ENCODE results near the gene INSIG1. TPM values are rescaled to one million over a fixed set of nuclear protein-coding genes. Genes with fewer than 3 reads are reported as not detected.
A peak's percentile ranks its signal among the peaks of the same experiment; 100 is the strongest.

Gene INSIG1
- total and polyA plus RNA-seq, 12 donors = 9.9 to 249 (median 56.1) TPM

DNA sequence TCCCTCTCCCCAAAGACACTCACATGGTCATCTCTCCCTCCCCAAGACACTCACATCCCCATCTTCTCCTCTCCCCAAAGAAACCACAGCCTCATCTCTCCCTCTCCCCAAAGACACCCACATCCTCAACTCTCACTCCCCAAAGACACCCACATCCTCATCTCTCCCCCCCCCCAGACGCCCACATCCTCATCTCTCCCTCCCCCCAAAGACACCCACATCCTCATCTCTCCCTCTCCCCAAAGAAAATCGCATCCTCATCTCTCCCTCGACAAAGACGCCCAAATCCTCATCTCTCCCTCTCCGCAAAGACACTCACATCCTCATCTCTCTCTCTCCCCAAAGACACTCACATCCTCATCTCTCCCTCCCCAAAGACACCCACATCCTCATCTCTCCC, 31.5 kb downstream of the INSIG1 start:
- H3K27ac ChIP-seq = no peak overlapping the region
- H3K27me3 ChIP-seq = no peaks in the 10 kb centered on the region
- H3K4me3 ChIP-seq = no peak overlapping the region
- H3K4me1 ChIP-seq (replicated peaks in 1 of 2) = no peaks in the 10 kb centered on the region
- H3K9me3 ChIP-seq (replicated peaks in 1 of 3) = no peaks in the 10 kb centered on the region
- no peak for TF ChIP-seq POLR2A (IDR thresholded peaks at IDR 0.05)
- TF ChIP-seq, protein P1, sequence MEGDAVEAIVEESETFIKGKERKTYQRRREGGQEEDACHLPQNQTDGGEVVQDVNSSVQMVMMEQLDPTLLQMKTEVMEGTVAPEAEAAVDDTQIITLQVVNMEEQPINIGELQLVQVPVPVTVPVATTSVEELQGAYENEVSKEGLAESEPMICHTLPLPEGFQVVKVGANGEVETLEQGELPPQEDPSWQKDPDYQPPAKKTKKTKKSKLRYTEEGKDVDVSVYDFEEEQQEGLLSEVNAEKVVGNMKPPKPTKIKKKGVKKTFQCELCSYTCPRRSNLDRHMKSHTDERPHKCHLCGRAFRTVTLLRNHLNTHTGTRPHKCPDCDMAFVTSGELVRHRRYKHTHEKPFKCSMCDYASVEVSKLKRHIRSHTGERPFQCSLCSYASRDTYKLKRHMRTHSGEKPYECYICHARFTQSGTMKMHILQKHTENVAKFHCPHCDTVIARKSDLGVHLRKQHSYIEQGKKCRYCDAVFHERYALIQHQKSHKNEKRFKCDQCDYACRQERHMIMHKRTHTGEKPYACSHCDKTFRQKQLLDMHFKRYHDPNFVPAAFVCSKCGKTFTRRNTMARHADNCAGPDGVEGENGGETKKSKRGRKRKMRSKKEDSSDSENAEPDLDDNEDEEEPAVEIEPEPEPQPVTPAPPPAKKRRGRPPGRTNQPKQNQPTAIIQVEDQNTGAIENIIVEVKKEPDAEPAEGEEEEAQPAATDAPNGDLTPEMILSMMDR (IDR thresholded peaks at IDR 0.05) = no peak
- intact Hi-C loops (cut with DNase I) = no loop called here
- 20% methylated on average over 1 of the region's 5 CpGs; no CpG with 5 or more reads in 3 of the 4 donors for WGBS, 4 donors
- no peak for DNase-seq
- no peaks in the 10 kb centered on the region for H3K36me3 ChIP-seq (replicated peaks in 1 of 2)

DNA sequence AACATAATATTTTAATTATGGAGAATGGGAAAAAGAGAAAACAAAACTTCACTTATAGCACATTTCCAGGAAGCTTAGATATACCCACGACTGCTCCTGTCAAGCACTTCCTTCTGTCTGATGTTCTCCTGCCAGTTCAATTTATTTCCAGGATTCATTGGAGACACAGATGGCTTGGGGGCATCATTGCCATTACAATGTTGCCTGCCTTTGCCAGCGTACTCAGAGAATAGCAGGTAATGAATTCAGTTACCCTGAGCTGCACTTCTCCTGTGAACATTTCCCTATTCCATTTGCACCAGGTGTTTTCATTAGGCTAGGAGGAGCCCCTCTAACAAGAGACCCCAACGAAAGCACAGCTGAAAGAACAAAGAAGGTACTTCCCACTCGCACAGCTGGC, 33.7 kb downstream of the INSIG1 start:
- Histone ChIP-seq H3K4me3 (no peak overlapping the region), H3K4me1 (replicated peaks in 1 of 2) (no peaks in the 10 kb centered on the region), H3K36me3 (replicated peaks in 1 of 2) (no peaks in the 10 kb centered on the region), H3K9me3 (replicated peaks in 1 of 3) (no peaks in the 10 kb centered on the region), H3K27ac (no peak overlapping the region), H3K27me3 (no peaks in the 10 kb centered on the region)
- TF ChIP-seq, protein P1 (IDR thresholded peaks at IDR 0.05) = no peak
- TF ChIP-seq POLR2A (IDR thresholded peaks at IDR 0.05) = no peak
- intact Hi-C loops (cut with DNase I) = no loop called here
- no peak for DNase-seq
- WGBS, 4 donors = 44 to 64% (median 53%) methylated on average over 3 to 4 of the region's 4 CpGs

DNA sequence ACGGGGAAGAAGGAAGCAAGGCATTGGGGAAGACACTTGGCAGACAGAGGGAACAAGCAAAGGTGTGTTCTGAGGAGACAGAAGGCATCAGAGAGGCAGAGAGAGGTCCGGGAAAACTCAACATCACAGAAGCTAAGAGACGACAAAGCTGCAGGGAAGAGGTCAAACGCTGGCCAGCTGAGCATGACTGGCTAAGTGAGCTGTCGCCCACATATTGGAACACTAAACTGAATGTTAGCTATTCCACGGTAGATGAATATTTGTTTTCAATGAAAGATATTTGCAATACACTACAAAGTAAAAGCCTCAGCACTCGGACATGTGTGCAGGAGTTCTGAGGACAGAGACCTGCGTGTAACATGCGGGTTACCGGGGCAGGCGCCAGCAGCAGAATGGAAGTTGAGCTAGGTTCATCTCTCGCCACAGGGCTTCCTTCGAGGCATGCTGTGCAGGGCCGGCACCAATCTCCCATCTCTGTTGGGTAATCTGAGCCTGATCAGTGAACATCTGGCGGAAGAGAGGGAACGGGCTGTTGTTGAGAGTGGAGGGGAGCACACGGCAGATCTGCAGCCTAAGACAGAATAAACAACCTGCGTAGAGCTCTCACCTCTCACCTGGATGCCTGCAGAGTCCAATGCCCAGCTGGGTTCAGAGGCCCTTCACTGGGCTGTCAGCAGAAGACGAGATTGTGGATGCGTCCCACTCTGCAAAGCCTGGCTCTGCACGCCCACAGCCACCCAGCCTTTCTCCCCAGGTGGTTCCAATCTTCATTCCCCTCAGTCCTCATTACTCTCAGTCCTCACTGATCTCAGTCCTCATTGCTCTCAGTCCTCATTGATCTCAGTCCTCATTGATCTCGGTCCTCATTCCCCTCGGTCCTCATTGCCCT, 35.9 kb downstream of the INSIG1 start:
- no peak overlapping the region for H3K4me3 ChIP-seq
- TF ChIP-seq POLR2A (IDR thresholded peaks at IDR 0.05) = no peak
- no peaks in the 10 kb centered on the region for H3K9me3 ChIP-seq (replicated peaks in 1 of 3)
- H3K4me1 ChIP-seq (replicated peaks in 1 of 2) = no peaks in the 10 kb centered on the region
- no peaks in the 10 kb centered on the region for H3K36me3 ChIP-seq (replicated peaks in 1 of 2)
- no peak overlapping the region for H3K27ac ChIP-seq
- intact Hi-C loops (cut with DNase I) = no loop called here
- DNase-seq = no peak
- WGBS, 4 donors = 76 to 80% (median 79%) methylated on average over 23 of the region's 23 CpGs
- H3K27me3 ChIP-seq = no peaks in the 10 kb centered on the region

DNA sequence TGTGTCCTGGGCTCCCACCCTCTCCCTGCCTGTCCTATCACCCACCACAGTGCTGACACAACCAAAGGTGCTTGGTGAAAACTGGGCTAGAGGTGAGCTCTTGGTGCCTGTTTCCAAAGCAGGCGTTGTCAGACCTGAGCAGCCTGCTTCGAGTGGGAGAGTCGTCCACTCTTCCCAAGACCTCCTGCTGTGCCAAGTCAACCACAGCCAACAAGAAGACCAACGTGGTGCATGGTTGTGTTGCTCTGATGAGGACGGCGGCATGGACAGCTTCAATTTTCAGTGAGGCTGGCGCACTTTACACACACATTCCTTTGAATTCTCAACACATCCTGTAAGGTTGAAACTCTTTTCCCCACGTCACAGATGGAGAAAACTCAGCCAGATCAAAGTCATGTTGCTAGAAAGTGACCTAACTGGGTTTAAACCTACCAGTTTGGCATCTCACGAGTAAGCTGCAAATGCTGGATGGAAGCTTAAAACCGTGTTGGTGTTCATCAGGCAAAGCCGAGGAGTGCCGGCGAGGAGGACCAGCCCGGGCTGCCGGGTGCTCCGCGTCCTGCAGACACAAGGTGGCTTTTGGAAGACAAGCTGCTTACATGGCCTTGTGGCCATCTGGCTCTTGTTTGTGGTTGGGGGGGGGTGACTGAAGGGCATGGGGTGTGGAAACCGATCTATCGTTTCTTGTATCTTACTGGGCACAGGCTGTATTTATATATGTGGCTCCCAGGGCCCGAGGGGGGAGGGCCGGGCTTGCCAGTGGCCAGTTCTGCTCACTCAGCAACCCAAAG, 39.3 kb downstream of the INSIG1 start:
- intact Hi-C loops (cut with DNase I) = no loop called here
- no peaks in the 10 kb centered on the region for H3K9me3 ChIP-seq (replicated peaks in 1 of 3)
- H3K27ac ChIP-seq = no peak overlapping the region
- H3K4me1 ChIP-seq (replicated peaks in 1 of 2) = no peaks in the 10 kb centered on the region
- no peaks in the 10 kb centered on the region for H3K27me3 ChIP-seq
- no peaks in the 10 kb centered on the region for H3K36me3 ChIP-seq (replicated peaks in 1 of 2)
- no peak overlapping the region for H3K4me3 ChIP-seq
- 74 to 82% (median 77%) methylated on average over 19 to 21 of the region's 21 CpGs for WGBS, 4 donors
- TF ChIP-seq POLR2A (IDR thresholded peaks at IDR 0.05) = no peak
- TF ChIP-seq, protein P1 (IDR thresholded peaks at IDR 0.05) = no peak
- DNase-seq = peak in 2 of 7 donors; percentile 7 to 25

All from adrenal gland (tissue), 12 donors.